Neuronal stem cell (in vitro differentiated cells): ENCODE data around the gene UQCC5.

ENCODE experiments used
- DNase-seq: peaks from one replicate; pipeline ENCODE4 v3.0.0-alpha.2; 2013; ENCODE audit warnings: low spot score
- H2AFZ ChIP-seq: one replicate; pipeline ENCODE4 v1.6.1; 2013; ENCODE audit warnings: mild to moderate bottlenecking, low read length, inconsistent platforms
- H2AK5ac ChIP-seq: 2 replicates; pipeline ENCODE4 v1.6.1; 2013; ENCODE audit warnings: low read depth, mild to moderate bottlenecking, inconsistent platforms, low read length, moderate library complexity, mixed read lengths
- H2BK120ac ChIP-seq: 2 replicates; pipeline ENCODE4 v1.6.1; 2013; ENCODE audit warnings: low read depth, mild to moderate bottlenecking, inconsistent platforms, low read length, moderate library complexity, mixed read lengths
- H2BK12ac ChIP-seq: one replicate; pipeline ENCODE4 v1.6.1; 2013; ENCODE audit warnings: low read length, inconsistent platforms
- H2BK15ac ChIP-seq: 2 replicates; pipeline ENCODE4 v1.6.1; 2013; ENCODE audit warnings: mild to moderate bottlenecking, low read length, inconsistent platforms, mixed read lengths
- H2BK5ac ChIP-seq: one replicate; pipeline ENCODE4 v1.6.1; 2013; ENCODE audit warnings: inconsistent platforms, mild to moderate bottlenecking, low read length, moderate library complexity
- H3K14ac ChIP-seq: one replicate; pipeline ENCODE4 v1.6.1; 2013; ENCODE audit warnings: low read length, inconsistent platforms
- H3K18ac ChIP-seq: 2 replicates; pipeline ENCODE4 v1.6.1; 2013; ENCODE audit warnings: low read length, inconsistent platforms
- H3K23ac ChIP-seq: 2 replicates; pipeline ENCODE4 v1.6.1; 2013; ENCODE audit warnings: low read depth, mild to moderate bottlenecking, mixed read lengths, low read length, inconsistent platforms; ENCODE audit not compliant: poor library complexity
- H3K27ac ChIP-seq: replicated peaks from 3 replicates; pipeline ENCODE4 v1.5.1; 2013; ENCODE audit warnings: low read length, inconsistent platforms
- H3K27me3 ChIP-seq, 3 experiments: 2 replicates each; pipeline ENCODE4 v1.6.1; 2013; ENCODE audit warnings: low read length in 3 of 3, mild to moderate bottlenecking in 2 of 3, inconsistent platforms in 1 of 3, low read depth in 1 of 3, mixed read lengths in 1 of 3, moderate library complexity in 1 of 3; ENCODE audit not compliant: control insufficient read depth in 3 of 3, insufficient read depth in 3 of 3
- H3K36me3 ChIP-seq, 2 donors: replicated peaks in 1 of 2; 2 replicates each; pipeline ENCODE4 v1.6.1; 2013; ENCODE audit warnings: low read length in 2 of 2; ENCODE audit not compliant: control insufficient read depth in 2 of 2, insufficient read depth in 2 of 2
- H3K4ac ChIP-seq: 2 replicates; pipeline ENCODE4 v1.6.1; 2013; ENCODE audit warnings: inconsistent platforms, mild to moderate bottlenecking, low read length, moderate library complexity
- H3K4me1 ChIP-seq, 2 donors: 1 replicate in 1 of 2; 2 replicates in 1 of 2; pipeline ENCODE4 v1.6.1; 2013; ENCODE audit warnings: low read length in 2 of 2, low read depth in 1 of 2; ENCODE audit not compliant: control insufficient read depth in 2 of 2, insufficient read depth in 1 of 2
- H3K4me2 ChIP-seq: one replicate; pipeline ENCODE4 v1.6.1; 2013; ENCODE audit warnings: mild to moderate bottlenecking, low read length, inconsistent platforms; ENCODE audit not compliant: insufficient read depth, poor library complexity, severe bottlenecking
- H3K4me3 ChIP-seq, 2 donors: 2 replicates each; pipeline ENCODE4 v1.5.1; 2013; ENCODE audit warnings: low read length in 2 of 2, mild to moderate bottlenecking in 2 of 2, inconsistent platforms in 1 of 2, moderate library complexity in 1 of 2
- H3K79me1 ChIP-seq: one replicate; pipeline ENCODE4 v1.6.1; 2013; ENCODE audit warnings: low read depth, mild to moderate bottlenecking, inconsistent platforms, low read length, moderate library complexity
- H3K9ac ChIP-seq: one replicate; pipeline ENCODE4 v1.6.1; 2013; ENCODE audit warnings: mild to moderate bottlenecking, low read depth, low read length, inconsistent platforms; ENCODE audit not compliant: poor library complexity
- H3K9me3 ChIP-seq, 2 donors: replicated peaks in 1 of 2; 2 replicates each; pipeline versions ENCODE3 to v1.6.1; 2013; ENCODE audit warnings: low read length in 2 of 2, mild to moderate bottlenecking in 2 of 2, inconsistent platforms in 1 of 2, low read depth in 1 of 2, mixed read lengths in 1 of 2, moderate library complexity in 1 of 2; ENCODE audit not compliant: control insufficient read depth in 2 of 2, insufficient read depth in 1 of 2
- H4K8ac ChIP-seq: one replicate; pipeline ENCODE4 v1.6.1; 2013; ENCODE audit warnings: low read depth, mild to moderate bottlenecking, inconsistent platforms, low read length, moderate library complexity
- H4K91ac ChIP-seq: one replicate; pipeline ENCODE4 v1.6.1; 2013; ENCODE audit warnings: low read length, low read depth, mild to moderate bottlenecking, inconsistent platforms; ENCODE audit not compliant: poor library complexity
- WGBS, 2 donors: extraction: QIAGEN DNeasy Blood & Tissue Kit; methylation state at CpG; one replicate each; pipeline ENCODE4 v1.1.7; 2013; ENCODE audit warnings: missing lambda C conversion rate in 2 of 2, mixed read lengths in 1 of 2; ENCODE audit not compliant: insufficient read length in 2 of 2, insufficient replicate concordance in 1 of 2; ENCODE audit errors: extremely low coverage in 2 of 2; 5-methylcytosine and 5-hydroxymethylcytosine counted together

Gene UQCC5

DNA sequence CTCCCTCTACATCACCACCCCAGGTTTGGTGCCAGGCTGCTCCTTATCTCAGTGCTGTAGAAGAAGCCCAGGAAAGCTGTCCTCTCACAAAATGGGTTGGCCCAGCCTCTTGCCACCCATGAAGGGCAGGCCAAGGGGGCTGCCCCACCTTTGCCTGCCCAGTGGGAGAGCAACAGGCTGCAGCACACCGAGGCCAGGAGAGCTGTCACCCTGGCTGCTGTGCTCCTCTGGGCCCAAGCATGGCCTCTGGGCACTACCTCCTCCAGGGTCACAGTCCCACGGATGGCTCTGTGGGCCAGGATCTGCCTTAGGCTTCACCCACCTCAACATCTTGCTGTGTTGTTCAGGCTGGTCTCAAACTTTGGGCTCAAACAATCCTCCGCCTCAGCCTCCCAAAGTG, 47.7 kb upstream of the UQCC5 start:
- H4K8ac ChIP-seq: no peak overlapping the region
- H3K4me1 ChIP-seq: peaks cover 5 to 10% of the 10 kb centered on the region in 2 donors
- H3K18ac ChIP-seq: no peak overlapping the region
- H2BK15ac ChIP-seq: no peak overlapping the region
- H3K4me2 ChIP-seq: no peak overlapping the region
- H2BK120ac ChIP-seq: no peak overlapping the region
- H3K9ac ChIP-seq: no peak overlapping the region
- H3K4me3 ChIP-seq: no peak overlapping the region
- peak overlapping the region; percentile 25 for H3K23ac ChIP-seq
- H2AK5ac ChIP-seq: no peak overlapping the region
- H2AFZ ChIP-seq: no peak overlapping the region
- H2BK12ac ChIP-seq: no peak overlapping the region
- H3K9me3 ChIP-seq: no peaks in the 10 kb centered on the region
- no peaks in the 10 kb centered on the region for H3K27me3 ChIP-seq
- no peak overlapping the region for H4K91ac ChIP-seq
- no peak for DNase-seq
- no peak overlapping the region for H3K4ac ChIP-seq
- no peak overlapping the region for H3K27ac ChIP-seq
- peaks cover 1% of the 10 kb centered on the region for H3K79me1 ChIP-seq
- no peak overlapping the region for H3K14ac ChIP-seq
- no CpG with 5 or more reads among the region's 3 CpGs for WGBS, 2 donors
- H3K36me3 ChIP-seq: peaks cover 73 to 97% of the 10 kb centered on the region in 2 donors
- H2BK5ac ChIP-seq: peak overlapping the region; percentile 55

DNA sequence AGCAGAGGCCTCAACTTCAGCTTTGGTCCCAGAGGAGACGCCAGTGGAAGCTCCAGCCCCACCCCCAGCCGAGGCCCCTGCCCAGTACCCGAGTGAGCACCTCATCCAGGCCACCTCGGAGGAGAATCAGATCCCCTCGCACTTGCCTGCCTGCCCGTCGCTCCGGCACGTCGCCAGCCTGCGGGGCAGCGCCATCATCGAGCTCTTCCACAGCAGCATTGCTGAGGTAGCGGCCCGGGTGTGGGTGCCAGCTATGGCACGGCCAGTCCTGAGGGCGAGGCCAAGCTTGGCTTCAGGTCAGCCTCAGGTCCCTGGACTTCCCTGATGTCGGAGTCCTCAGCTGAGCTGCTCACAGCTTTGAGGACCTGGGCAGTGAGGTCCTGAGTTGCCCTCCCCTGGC, 47.0 kb upstream of the UQCC5 start:
- no CpG with 5 or more reads among the region's 18 CpGs for WGBS, 2 donors
- H3K9ac ChIP-seq: peak overlapping the region; percentile 32
- no peak overlapping the region for H2BK120ac ChIP-seq
- no peak for DNase-seq
- peaks cover 73 to 92% of the 10 kb centered on the region in 2 donors for H3K36me3 ChIP-seq
- H3K4me2 ChIP-seq: no peak overlapping the region
- H3K14ac ChIP-seq: no peak overlapping the region
- no peak overlapping the region for H2BK5ac ChIP-seq
- no peak overlapping the region for H2AFZ ChIP-seq
- no peak overlapping the region for H4K8ac ChIP-seq
- H3K9me3 ChIP-seq: no peaks in the 10 kb centered on the region
- H3K27ac ChIP-seq: no peak overlapping the region
- no peak overlapping the region for H2BK12ac ChIP-seq
- H4K91ac ChIP-seq: no peak overlapping the region
- H3K4me3 ChIP-seq: no peak overlapping the region
- H3K4me1 ChIP-seq: peaks cover 5 to 6% of the 10 kb centered on the region in 2 donors
- no peak overlapping the region for H2AK5ac ChIP-seq
- H3K27me3 ChIP-seq: no peaks in the 10 kb centered on the region
- peak overlapping the region; percentile 68 for H3K23ac ChIP-seq
- H3K18ac ChIP-seq: no peak overlapping the region
- H3K79me1 ChIP-seq: peaks cover under 1% of the 10 kb centered on the region
- no peak overlapping the region for H3K4ac ChIP-seq
- no peak overlapping the region for H2BK15ac ChIP-seq

DNA sequence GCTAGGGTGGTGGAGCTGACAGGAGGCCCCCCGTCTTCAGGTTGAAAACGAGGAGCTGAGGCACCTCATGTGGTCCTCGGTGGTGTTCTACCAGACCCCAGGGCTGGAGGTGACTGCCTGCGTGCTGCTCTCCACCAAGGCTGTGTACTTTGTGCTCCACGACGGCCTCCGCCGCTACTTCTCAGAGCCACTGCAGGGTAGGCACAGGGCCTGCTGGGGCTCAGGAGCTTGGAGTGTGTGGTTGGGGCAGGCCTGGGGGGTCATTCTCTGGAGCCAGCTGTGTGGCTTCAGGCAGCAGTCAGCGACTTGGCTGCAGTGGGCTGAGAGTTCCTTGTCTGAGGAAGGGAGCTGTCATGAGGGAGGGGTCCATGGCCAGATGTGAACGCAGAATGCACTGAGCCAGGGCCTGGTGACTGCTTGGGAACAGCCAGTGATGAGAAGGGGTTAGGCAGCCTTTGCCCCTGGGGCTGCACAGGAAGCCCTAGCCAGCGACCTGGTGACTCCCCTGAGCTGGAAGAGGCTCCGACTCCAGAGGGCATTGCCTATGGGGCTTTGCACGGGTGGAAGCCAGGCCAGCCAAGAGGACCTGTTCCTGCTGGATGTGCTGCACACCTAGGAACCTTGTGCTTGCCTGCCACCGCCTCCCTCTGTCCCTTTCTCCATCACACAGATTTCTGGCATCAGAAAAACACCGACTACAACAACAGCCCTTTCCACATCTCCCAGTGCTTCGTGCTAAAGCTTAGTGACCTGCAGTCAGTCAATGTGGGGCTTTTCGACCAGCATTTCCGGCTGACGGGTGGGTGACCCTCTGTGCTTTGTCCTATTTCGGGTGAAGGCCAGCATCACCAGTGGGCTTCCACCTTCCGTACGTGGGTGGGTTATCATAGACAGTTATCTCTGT, 46.1 kb upstream of the UQCC5 start:
- H2AK5ac ChIP-seq: no peak overlapping the region
- no peak overlapping the region for H2BK15ac ChIP-seq
- no peak overlapping the region for H2BK120ac ChIP-seq
- no peaks in the 10 kb centered on the region for H3K27me3 ChIP-seq
- H3K27ac ChIP-seq: no peak overlapping the region
- peaks cover 0 to 7% of the 10 kb centered on the region in 2 donors for H3K4me1 ChIP-seq
- no peak overlapping the region for H2BK12ac ChIP-seq
- H3K79me1 ChIP-seq: no peaks in the 10 kb centered on the region
- no CpG with 5 or more reads among the region's 22 CpGs for WGBS, 2 donors
- no peak overlapping the region for H3K14ac ChIP-seq
- no peak overlapping the region for H2AFZ ChIP-seq
- no peak overlapping the region for H4K8ac ChIP-seq
- peak overlapping the region; percentile 81 for H3K9ac ChIP-seq
- no peak overlapping the region for H3K4me2 ChIP-seq
- no peak overlapping the region for H3K18ac ChIP-seq
- DNase-seq: no peak
- H3K9me3 ChIP-seq: no peaks in the 10 kb centered on the region
- H3K4ac ChIP-seq: no peak overlapping the region
- H3K36me3 ChIP-seq: peaks cover 66 to 83% of the 10 kb centered on the region in 2 donors
- H3K4me3 ChIP-seq: no peak overlapping the region
- H2BK5ac ChIP-seq: peak overlapping the region; percentile 13
- H4K91ac ChIP-seq: no peak overlapping the region
- H3K23ac ChIP-seq: no peak overlapping the region

DNA sequence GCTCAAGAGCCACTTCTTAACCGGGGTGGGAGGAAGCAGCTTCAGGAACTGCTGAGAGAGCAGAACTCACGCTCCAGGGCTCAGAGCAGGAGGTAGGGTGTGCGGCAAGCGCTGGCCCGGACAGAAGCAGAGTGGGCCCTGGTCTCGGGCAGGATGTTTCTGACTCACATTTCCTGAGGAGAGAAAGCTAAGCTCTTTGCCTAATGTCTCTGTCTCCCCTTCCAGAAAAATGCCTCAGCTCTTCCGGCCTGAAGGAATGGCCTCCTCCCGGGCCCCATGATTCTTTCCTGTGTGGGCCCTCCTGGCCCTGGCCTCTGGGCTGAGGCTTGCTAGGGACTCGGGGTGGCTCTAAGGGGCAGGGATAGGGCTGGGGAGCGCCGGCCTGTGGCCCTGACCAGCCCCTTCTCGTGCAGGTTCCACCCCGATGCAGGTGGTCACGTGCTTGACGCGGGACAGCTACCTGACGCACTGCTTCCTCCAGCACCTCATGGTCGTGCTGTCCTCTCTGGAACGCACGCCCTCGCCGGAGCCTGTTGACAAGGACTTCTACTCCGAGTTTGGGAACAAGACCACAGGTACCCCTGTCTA, 45.4 kb upstream of the UQCC5 start:
- DNase-seq: no peak
- Histone ChIP-seq H3K36me3 (peaks cover 59 to 76% of the 10 kb centered on the region in 2 donors), H2BK120ac (no peak overlapping the region), H3K27ac (no peak overlapping the region), H3K27me3 (no peaks in the 10 kb centered on the region), H3K4me1 (peaks cover 0 to 7% of the 10 kb centered on the region in 2 donors), H2BK15ac (no peak overlapping the region), H3K9me3 (no peaks in the 10 kb centered on the region), H3K18ac (no peak overlapping the region), H3K4ac (no peak overlapping the region), H3K4me2 (no peak overlapping the region), H3K9ac (no peak overlapping the region), H3K79me1 (no peaks in the 10 kb centered on the region), H2AFZ (no peak overlapping the region), H2BK5ac (no peak overlapping the region), H4K8ac (no peak overlapping the region), H2AK5ac (no peak overlapping the region), H3K14ac (no peak overlapping the region), H3K23ac (no peak overlapping the region), H4K91ac (no peak overlapping the region), H2BK12ac (no peak overlapping the region), H3K4me3 (peak overlapping the region in 1 of 2 donors; percentile 33)
- WGBS, 2 donors: no CpG with 5 or more reads among the region's 23 CpGs
